ENCODE data around the gene ETV2.

ETV2 gene

GRCh38 chr19:35671818-35672217 is 30.3 kb downstream of the ETV2 start:
- no peak overlapping the region for H3K4me3 ChIP-seq (replicated peaks; ENCODE audit: insufficient read depth, low read length)
- H3K27ac ChIP-seq (replicated peaks) = no peak overlapping the region
- TF ChIP-seq, protein P1, sequence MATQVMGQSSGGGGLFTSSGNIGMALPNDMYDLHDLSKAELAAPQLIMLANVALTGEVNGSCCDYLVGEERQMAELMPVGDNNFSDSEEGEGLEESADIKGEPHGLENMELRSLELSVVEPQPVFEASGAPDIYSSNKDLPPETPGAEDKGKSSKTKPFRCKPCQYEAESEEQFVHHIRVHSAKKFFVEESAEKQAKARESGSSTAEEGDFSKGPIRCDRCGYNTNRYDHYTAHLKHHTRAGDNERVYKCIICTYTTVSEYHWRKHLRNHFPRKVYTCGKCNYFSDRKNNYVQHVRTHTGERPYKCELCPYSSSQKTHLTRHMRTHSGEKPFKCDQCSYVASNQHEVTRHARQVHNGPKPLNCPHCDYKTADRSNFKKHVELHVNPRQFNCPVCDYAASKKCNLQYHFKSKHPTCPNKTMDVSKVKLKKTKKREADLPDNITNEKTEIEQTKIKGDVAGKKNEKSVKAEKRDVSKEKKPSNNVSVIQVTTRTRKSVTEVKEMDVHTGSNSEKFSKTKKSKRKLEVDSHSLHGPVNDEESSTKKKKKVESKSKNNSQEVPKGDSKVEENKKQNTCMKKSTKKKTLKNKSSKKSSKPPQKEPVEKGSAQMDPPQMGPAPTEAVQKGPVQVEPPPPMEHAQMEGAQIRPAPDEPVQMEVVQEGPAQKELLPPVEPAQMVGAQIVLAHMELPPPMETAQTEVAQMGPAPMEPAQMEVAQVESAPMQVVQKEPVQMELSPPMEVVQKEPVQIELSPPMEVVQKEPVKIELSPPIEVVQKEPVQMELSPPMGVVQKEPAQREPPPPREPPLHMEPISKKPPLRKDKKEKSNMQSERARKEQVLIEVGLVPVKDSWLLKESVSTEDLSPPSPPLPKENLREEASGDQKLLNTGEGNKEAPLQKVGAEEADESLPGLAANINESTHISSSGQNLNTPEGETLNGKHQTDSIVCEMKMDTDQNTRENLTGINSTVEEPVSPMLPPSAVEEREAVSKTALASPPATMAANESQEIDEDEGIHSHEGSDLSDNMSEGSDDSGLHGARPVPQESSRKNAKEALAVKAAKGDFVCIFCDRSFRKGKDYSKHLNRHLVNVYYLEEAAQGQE (IDR thresholded peaks at IDR 0.05; ENCODE audit: insufficient replicate concordance, low read depth) = no peak
- TF ChIP-seq GABPA (IDR thresholded peaks at IDR 0.05; ENCODE audit: low read depth) = no peak
- no peak for TF ChIP-seq CTCF (IDR thresholded peaks at IDR 0.05; ENCODE audit: insufficient read depth, low read length)
- TF ChIP-seq SPI1 (IDR thresholded peaks at IDR 0.05; ENCODE audit: borderline replicate concordance, low read depth) = no peak
- TF ChIP-seq POLR2AphosphoS5 (IDR thresholded peaks at IDR 0.05; ENCODE audit: low read depth) = no peak
- DNase-seq (ENCODE audit: low read depth in 1 of 2, low spot score in 1 of 2) = no peak
- H3K27me3 ChIP-seq (ENCODE audit: insufficient read depth, poor library complexity, severe bottlenecking) = peaks cover 28% of the 10 kb centered on the region

- TF ChIP-seq CTCF (IDR thresholded peaks at IDR 0.05; ENCODE audit: insufficient read depth, low read length) (no peak), POLR2AphosphoS5 (IDR thresholded peaks at IDR 0.05; ENCODE audit: low read depth) (no peak), SPI1 (IDR thresholded peaks at IDR 0.05; ENCODE audit: borderline replicate concordance, low read depth) (no peak), GABPA (IDR thresholded peaks at IDR 0.05; ENCODE audit: low read depth) (no peak)
- TF ChIP-seq, protein P1 (IDR thresholded peaks at IDR 0.05; ENCODE audit: insufficient replicate concordance, low read depth) = no peak
- no peak overlapping the region for H3K27ac ChIP-seq (replicated peaks)
- H3K4me3 ChIP-seq (replicated peaks; ENCODE audit: insufficient read depth, low read length) = no peak overlapping the region
- peaks cover 28% of the 10 kb centered on the region for H3K27me3 ChIP-seq (ENCODE audit: insufficient read depth, poor library complexity, severe bottlenecking)
- DNase-seq (ENCODE audit: low read depth in 1 of 2, low spot score in 1 of 2) = no peak
Observed at GRCh38 chr19:35673121-35673804, 31.7 kb downstream of the ETV2 start.

- Histone ChIP-seq H3K27me3 (ENCODE audit: insufficient read depth, poor library complexity, severe bottlenecking) (peaks cover 24% of the 10 kb centered on the region), H3K27ac (replicated peaks) (no peak overlapping the region), H3K4me3 (replicated peaks; ENCODE audit: insufficient read depth, low read length) (no peak overlapping the region)
- TF ChIP-seq, protein P1 (IDR thresholded peaks at IDR 0.05; ENCODE audit: insufficient replicate concordance, low read depth) = no peak
- TF ChIP-seq POLR2AphosphoS5 (IDR thresholded peaks at IDR 0.05; ENCODE audit: low read depth) (no peak), GABPA (IDR thresholded peaks at IDR 0.05; ENCODE audit: low read depth) (no peak), SPI1 (IDR thresholded peaks at IDR 0.05; ENCODE audit: borderline replicate concordance, low read depth) (no peak), CTCF (IDR thresholded peaks at IDR 0.05; ENCODE audit: insufficient read depth, low read length) (no peak)
- DNase-seq (ENCODE audit: low read depth in 1 of 2, low spot score in 1 of 2) = no peak
Observed at GRCh38 chr19:35675589-35676140, 34.1 kb downstream of the ETV2 start.
